OCI-LY3 (cell line): ENCODE measurements around the gene TBC1D7.

Experiments
- H2AFZ ChIP-seq: fragments of 200-600, 300-600 bp; shearing (Covaris generic); 2 replicates; pipeline ENCODE4 v1.6.0; 2014; ENCODE audit warnings: antibody characterized with exemption, low read depth, low read length
- H3K27ac ChIP-seq: fragments of 200-600, 300-600 bp; sonication (generic); 2 replicates; pipeline ENCODE4 v1.5.1; 2014; ENCODE audit warnings: mild to moderate bottlenecking, low read length, moderate library complexity, mixed read lengths
- H3K27me3 ChIP-seq: fragments of 200-600, 300-600 bp; sonication (generic); 2 replicates; pipeline ENCODE4 v1.6.1; 2014; ENCODE audit warnings: low read depth, low read length, mixed read lengths
- H3K36me3 ChIP-seq: fragments of 200-600, 300-600 bp; sonication (generic); replicated peaks from 2 replicates; pipeline ENCODE3; 2014; ENCODE audit warnings: low read depth, low read length, mixed read lengths
- H3K4me1 ChIP-seq: fragments of 300-600, 200-600 bp; sonication (generic); 2 replicates; pipeline ENCODE4 v1.6.1; 2014; ENCODE audit warnings: low read length, mixed read lengths
- H3K4me2 ChIP-seq: fragments of 200-600, 300-600 bp; sonication (generic); 2 replicates; pipeline ENCODE4 v1.6.1; 2014; ENCODE audit warnings: low read length, mixed read lengths
- H3K4me3 ChIP-seq: fragments of 300-600, 200-600 bp; sonication (generic); 2 replicates; pipeline ENCODE4 v1.5.1; 2014; ENCODE audit warnings: antibody characterized with exemption, mild to moderate bottlenecking, low read length, moderate library complexity
- H3K79me2 ChIP-seq: fragments of 300-600, 200-600 bp; shearing (Covaris generic); 2 replicates; pipeline ENCODE4 v1.6.1; 2014; ENCODE audit warnings: mild to moderate bottlenecking, low read length, mixed read lengths
- H3K9ac ChIP-seq: fragments of 300-600, 200-600 bp; shearing (Covaris generic); 2 replicates; pipeline ENCODE4 v1.6.0; 2014; ENCODE audit warnings: mild to moderate bottlenecking, low read length, moderate library complexity
- H3K9me3 ChIP-seq: fragments of 200-600, 300-600 bp; shearing (Covaris generic); 2 replicates; pipeline ENCODE4 v1.6.1; 2014; ENCODE audit warnings: low read length, mixed read lengths; ENCODE audit not compliant: insufficient read depth
- H4K20me1 ChIP-seq: fragments of 200-600, 300-600 bp; sonication (generic); 2 replicates; pipeline ENCODE4 v1.6.1; 2016; ENCODE audit warnings: low read length, mixed read lengths; ENCODE audit not compliant: insufficient read depth
- CTCF ChIP-seq: fragments of 200-600, 300-600 bp; sonication (generic); IDR thresholded peaks from 2 replicates; pipeline ENCODE4 v1.5.1; 2014; ENCODE audit warnings: antibody characterized with exemption, low read length, low read depth
- EZH2phosphoT487 ChIP-seq: fragments of 200-600 bp; shearing (Covaris generic); IDR thresholded peaks from 2 replicates; pipeline ENCODE4 v1.6.1; 2018; ENCODE audit warnings: antibody characterized with exemption, mixed run types, low read depth

Gene TBC1D7

GRCh38 chr6:13357551-13358075 lies 29.3 kb upstream of the TBC1D7 start:
- Histone ChIP-seq H3K4me3 (no peak overlapping the region), H3K27ac (no peak overlapping the region), H2AFZ (no peak overlapping the region), H3K9me3 (no peaks in the 10 kb centered on the region), H3K36me3 (no peaks in the 10 kb centered on the region), H3K9ac (no peak overlapping the region), H3K79me2 (no peaks in the 10 kb centered on the region), H3K4me2 (no peak overlapping the region), H3K27me3 (peaks cover 9% of the 10 kb centered on the region; the same call in 1 of the 2 replicates), H3K4me1 (peaks cover 27% of the 10 kb centered on the region), H4K20me1 (no peaks in the 10 kb centered on the region)
- TF ChIP-seq EZH2phosphoT487: no peak
- no peak for TF ChIP-seq CTCF

GRCh38 chr6:13355999-13356785 lies 27.9 kb upstream of the TBC1D7 start:
- TF ChIP-seq EZH2phosphoT487: no peak
- no peak for TF ChIP-seq CTCF
- no peak overlapping the region for H3K9ac ChIP-seq
- H3K4me1 ChIP-seq: peaks cover 27% of the 10 kb centered on the region
- H3K36me3 ChIP-seq: no peaks in the 10 kb centered on the region
- H3K4me3 ChIP-seq: peak overlapping the region; percentile 42
- H3K4me2 ChIP-seq: peak overlapping the region; percentile 82
- H3K27ac ChIP-seq: peak overlapping the region; percentile 29
- H2AFZ ChIP-seq: no peak overlapping the region
- no peaks in the 10 kb centered on the region for H3K79me2 ChIP-seq
- H3K9me3 ChIP-seq: no peaks in the 10 kb centered on the region
- peaks cover 9% of the 10 kb centered on the region; the same call in 1 of the 2 replicates for H3K27me3 ChIP-seq
- no peaks in the 10 kb centered on the region for H4K20me1 ChIP-seq

GRCh38 chr6:13355043-13355945 lies 27.0 kb upstream of the TBC1D7 start:
- Histone ChIP-seq H2AFZ (no peak overlapping the region), H3K9me3 (no peaks in the 10 kb centered on the region), H4K20me1 (no peaks in the 10 kb centered on the region), H3K4me2 (peak overlapping the region; percentile 82), H3K4me3 (peak overlapping the region; percentile 42; the same call in 1 of the 2 replicates), H3K9ac (no peak overlapping the region), H3K79me2 (no peaks in the 10 kb centered on the region), H3K4me1 (peaks cover 27% of the 10 kb centered on the region), H3K27me3 (peaks cover 9% of the 10 kb centered on the region; the same call in 1 of the 2 replicates), H3K36me3 (no peaks in the 10 kb centered on the region), H3K27ac (no peak overlapping the region)
- no peak for TF ChIP-seq EZH2phosphoT487
- TF ChIP-seq CTCF: no peak
